ENCODE data around the gene LLCFC1. TPM values are rescaled to one million over a fixed set of nuclear protein-coding genes. Genes with fewer than 3 reads are reported as not detected.

Gene LLCFC1
- total RNA-seq, 1 donor from 2014 or later = not detected

- H3K36me3 Mint-ChIP-seq (ENCODE audit: low read depth) = no peaks in the 10 kb centered on the region
- no peak within 1 kb of the TSS for H3K4me3 Mint-ChIP-seq (ENCODE audit: unreplicated experiment)
- H3K4me1 Mint-ChIP-seq (ENCODE audit: low read depth) = no peaks in the 10 kb centered on the region
- TF ChIP-seq, protein P1, sequence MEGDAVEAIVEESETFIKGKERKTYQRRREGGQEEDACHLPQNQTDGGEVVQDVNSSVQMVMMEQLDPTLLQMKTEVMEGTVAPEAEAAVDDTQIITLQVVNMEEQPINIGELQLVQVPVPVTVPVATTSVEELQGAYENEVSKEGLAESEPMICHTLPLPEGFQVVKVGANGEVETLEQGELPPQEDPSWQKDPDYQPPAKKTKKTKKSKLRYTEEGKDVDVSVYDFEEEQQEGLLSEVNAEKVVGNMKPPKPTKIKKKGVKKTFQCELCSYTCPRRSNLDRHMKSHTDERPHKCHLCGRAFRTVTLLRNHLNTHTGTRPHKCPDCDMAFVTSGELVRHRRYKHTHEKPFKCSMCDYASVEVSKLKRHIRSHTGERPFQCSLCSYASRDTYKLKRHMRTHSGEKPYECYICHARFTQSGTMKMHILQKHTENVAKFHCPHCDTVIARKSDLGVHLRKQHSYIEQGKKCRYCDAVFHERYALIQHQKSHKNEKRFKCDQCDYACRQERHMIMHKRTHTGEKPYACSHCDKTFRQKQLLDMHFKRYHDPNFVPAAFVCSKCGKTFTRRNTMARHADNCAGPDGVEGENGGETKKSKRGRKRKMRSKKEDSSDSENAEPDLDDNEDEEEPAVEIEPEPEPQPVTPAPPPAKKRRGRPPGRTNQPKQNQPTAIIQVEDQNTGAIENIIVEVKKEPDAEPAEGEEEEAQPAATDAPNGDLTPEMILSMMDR (IDR thresholded peaks at IDR 0.05) = no peak
- H3K27ac Mint-ChIP-seq (ENCODE audit: unreplicated experiment) = no peak within 1 kb of the TSS
- peaks cover 2% of the 10 kb centered on the region for H3K27me3 Mint-ChIP-seq (ENCODE audit: low read depth)
- peaks cover 7% of the 10 kb centered on the region for H3K9me3 Mint-ChIP-seq (ENCODE audit: low read depth)
- DNase-seq (ENCODE audit: low spot score) = no peak
Observed at GRCh38 chr7:142933624-142934023, 5.7 kb upstream of the LLCFC1 start, which contains the start of gene TRPV5. Gene TRPV5 (minus strand): TSS chr7:142933746. CDS start chr7:142933459, 287 bp downstream.

DNA sequence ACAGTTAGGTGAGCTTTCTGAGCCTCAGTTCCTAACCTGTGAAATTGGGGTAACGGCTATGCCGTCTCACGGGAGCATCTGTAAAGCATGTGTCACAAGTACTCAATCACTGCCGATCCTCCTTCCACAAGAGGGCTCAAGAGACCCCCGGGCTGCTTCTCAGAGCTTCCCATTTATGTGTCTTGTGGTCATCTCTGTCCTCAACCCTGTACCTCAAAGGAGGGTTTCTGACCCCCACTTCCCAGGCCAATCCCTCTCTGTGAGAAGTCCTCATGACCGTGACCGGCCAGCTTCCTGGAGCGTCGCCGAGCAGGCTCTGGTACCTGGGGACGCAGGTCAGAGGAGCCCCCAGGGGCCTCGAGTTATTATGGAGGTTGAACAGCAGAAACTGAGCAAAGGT is 5.2 kb upstream of the LLCFC1 start:
- TF ChIP-seq, protein P1 (IDR thresholded peaks at IDR 0.05) = no peak
- Mint-ChIP-seq H3K27me3 (ENCODE audit: low read depth) (peaks cover 5% of the 10 kb centered on the region), H3K4me1 (ENCODE audit: low read depth) (no peaks in the 10 kb centered on the region), H3K9me3 (ENCODE audit: low read depth) (peaks cover 7% of the 10 kb centered on the region), H3K4me3 (ENCODE audit: unreplicated experiment) (no peak overlapping the region), H3K36me3 (ENCODE audit: low read depth) (no peaks in the 10 kb centered on the region), H3K27ac (ENCODE audit: unreplicated experiment) (no peak overlapping the region)
- DNase-seq (ENCODE audit: low spot score) = no peak

GRCh38 chr7:142935941-142936565 is 3.2 kb upstream of the LLCFC1 start:
- H3K36me3 Mint-ChIP-seq (ENCODE audit: low read depth) = no peaks in the 10 kb centered on the region
- TF ChIP-seq, protein P1 (IDR thresholded peaks at IDR 0.05) = no peak
- no peak overlapping the region for H3K27ac Mint-ChIP-seq (ENCODE audit: unreplicated experiment)
- H3K4me3 Mint-ChIP-seq (ENCODE audit: unreplicated experiment) = no peak overlapping the region
- no peak for DNase-seq (ENCODE audit: low spot score)
- no peaks in the 10 kb centered on the region for H3K9me3 Mint-ChIP-seq (ENCODE audit: low read depth)
- peaks cover 5% of the 10 kb centered on the region for H3K27me3 Mint-ChIP-seq (ENCODE audit: low read depth)
- H3K4me1 Mint-ChIP-seq (ENCODE audit: low read depth) = no peaks in the 10 kb centered on the region

GRCh38 chr7:142938611-142939010 is 673 bp upstream of the LLCFC1 start:
- peaks cover 3% of the 10 kb centered on the region for H3K9me3 Mint-ChIP-seq (ENCODE audit: low read depth)
- no peaks in the 10 kb centered on the region for H3K36me3 Mint-ChIP-seq (ENCODE audit: low read depth)
- H3K4me1 Mint-ChIP-seq (ENCODE audit: low read depth) = no peaks in the 10 kb centered on the region
- H3K27ac Mint-ChIP-seq (ENCODE audit: unreplicated experiment) = no peak overlapping the region
- peaks cover 5% of the 10 kb centered on the region for H3K27me3 Mint-ChIP-seq (ENCODE audit: low read depth)
- TF ChIP-seq, protein P1 (IDR thresholded peaks at IDR 0.05) = no peak
- DNase-seq (ENCODE audit: low spot score) = no peak
- H3K4me3 Mint-ChIP-seq (ENCODE audit: unreplicated experiment) = no peak overlapping the region

GRCh38 chr7:142940966-142941535 is 1.8 kb downstream of the LLCFC1 start:
- no peaks in the 10 kb centered on the region for H3K36me3 Mint-ChIP-seq (ENCODE audit: low read depth)
- peaks cover 3% of the 10 kb centered on the region for H3K27me3 Mint-ChIP-seq (ENCODE audit: low read depth)
- H3K9me3 Mint-ChIP-seq (ENCODE audit: low read depth) = peaks cover 3% of the 10 kb centered on the region
- TF ChIP-seq, protein P1 (IDR thresholded peaks at IDR 0.05) = no peak
- DNase-seq (ENCODE audit: low spot score) = no peak
- H3K4me3 Mint-ChIP-seq (ENCODE audit: unreplicated experiment) = no peak overlapping the region
- H3K27ac Mint-ChIP-seq (ENCODE audit: unreplicated experiment) = no peak overlapping the region
- no peaks in the 10 kb centered on the region for H3K4me1 Mint-ChIP-seq (ENCODE audit: low read depth)
